GM12873 (cell line): ENCODE measurements around the gene CTLA4.

Source experiments
- TF ChIP-seq, protein P1 (sequence below): IDR thresholded peaks from 2 replicates; pipeline ENCODE4 v1.5.1; 2012; ENCODE audit warnings: low read depth, mild to moderate bottlenecking, moderate library complexity, low read length, control low read depth; ENCODE audit not compliant: insufficient read depth; ENCODE audit errors: missing control alignments

The CTLA4 gene

DNA sequence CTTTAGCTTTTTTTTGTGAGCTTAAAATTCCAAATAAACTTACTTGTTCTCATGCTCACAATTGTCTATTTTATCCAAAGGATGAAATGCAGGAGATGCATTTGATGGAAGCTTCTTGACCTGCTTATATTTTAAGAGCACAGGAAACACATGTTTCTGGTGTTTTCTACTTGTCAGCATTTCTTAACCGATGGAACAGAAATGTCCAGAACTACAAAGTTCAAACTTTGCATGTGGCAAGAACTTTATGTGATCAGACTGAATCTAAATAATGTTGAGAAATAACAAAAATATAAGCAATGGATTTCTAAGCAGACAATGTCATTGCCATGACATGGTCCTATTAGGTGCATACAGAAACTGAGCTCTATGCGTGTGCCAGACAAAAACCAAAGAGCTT is 9.9 kb upstream of the CTLA4 start:
- TF ChIP-seq, protein P1, sequence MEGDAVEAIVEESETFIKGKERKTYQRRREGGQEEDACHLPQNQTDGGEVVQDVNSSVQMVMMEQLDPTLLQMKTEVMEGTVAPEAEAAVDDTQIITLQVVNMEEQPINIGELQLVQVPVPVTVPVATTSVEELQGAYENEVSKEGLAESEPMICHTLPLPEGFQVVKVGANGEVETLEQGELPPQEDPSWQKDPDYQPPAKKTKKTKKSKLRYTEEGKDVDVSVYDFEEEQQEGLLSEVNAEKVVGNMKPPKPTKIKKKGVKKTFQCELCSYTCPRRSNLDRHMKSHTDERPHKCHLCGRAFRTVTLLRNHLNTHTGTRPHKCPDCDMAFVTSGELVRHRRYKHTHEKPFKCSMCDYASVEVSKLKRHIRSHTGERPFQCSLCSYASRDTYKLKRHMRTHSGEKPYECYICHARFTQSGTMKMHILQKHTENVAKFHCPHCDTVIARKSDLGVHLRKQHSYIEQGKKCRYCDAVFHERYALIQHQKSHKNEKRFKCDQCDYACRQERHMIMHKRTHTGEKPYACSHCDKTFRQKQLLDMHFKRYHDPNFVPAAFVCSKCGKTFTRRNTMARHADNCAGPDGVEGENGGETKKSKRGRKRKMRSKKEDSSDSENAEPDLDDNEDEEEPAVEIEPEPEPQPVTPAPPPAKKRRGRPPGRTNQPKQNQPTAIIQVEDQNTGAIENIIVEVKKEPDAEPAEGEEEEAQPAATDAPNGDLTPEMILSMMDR: no peak

DNA sequence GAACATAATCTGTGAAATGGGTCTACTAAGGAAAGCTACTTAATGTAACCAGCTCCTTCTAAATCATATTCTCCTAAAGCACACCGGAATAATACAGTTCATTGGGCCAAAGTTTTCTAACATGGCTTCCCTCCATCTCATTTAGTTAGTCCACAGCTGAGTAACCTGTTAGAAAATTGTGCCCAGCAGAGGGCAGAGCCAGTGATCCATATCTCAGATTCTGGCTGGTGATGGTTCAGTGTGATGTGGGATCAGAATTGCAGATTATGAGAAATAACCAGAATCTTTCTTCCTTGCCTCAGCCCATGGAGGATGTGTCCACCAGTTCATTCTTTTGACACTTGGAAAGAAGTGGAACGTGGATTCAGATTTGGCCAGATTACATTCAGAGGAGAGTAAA is 9.4 kb upstream of the CTLA4 start:
- TF ChIP-seq, protein P1: no peak

GRCh38 chr2:203859030-203859789 is 8.4 kb upstream of the CTLA4 start:
- TF ChIP-seq, protein P1: no peak

DNA sequence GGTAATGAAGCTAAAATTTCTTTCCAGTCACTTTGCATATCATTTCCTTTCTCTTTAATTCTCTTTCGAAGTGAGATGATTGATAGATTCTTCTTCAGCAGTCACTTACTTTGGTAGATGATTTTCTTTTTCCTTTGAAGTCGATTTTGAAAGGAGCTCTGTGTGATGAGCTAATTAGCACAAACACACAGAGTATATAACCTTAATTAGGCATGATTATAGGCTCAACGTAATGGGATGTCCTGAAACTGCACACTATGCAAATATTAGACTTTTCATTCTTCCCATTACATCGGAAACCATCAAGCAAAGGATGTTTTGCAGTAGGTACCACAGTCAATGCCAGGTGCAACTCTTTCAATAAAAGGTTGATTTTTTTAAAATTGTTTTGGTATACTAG is 6.4 kb upstream of the CTLA4 start:
- TF ChIP-seq, protein P1: no peak

GRCh38 chr2:203861607-203862006 is 6.0 kb upstream of the CTLA4 start:
- TF ChIP-seq, protein P1: no peak

- TF ChIP-seq, protein P1: no peak
These were observed 1.9 kb downstream of the CTLA4 start for GRCh38 chr2:203869223-203870042.

DNA sequence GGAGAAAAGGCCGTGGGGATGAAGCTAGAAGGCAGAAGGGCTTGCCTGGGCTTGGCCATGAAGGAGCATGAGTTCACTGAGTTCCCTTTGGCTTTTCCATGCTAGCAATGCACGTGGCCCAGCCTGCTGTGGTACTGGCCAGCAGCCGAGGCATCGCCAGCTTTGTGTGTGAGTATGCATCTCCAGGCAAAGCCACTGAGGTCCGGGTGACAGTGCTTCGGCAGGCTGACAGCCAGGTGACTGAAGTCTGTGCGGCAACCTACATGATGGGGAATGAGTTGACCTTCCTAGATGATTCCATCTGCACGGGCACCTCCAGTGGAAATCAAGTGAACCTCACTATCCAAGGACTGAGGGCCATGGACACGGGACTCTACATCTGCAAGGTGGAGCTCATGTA is 2.9 kb downstream of the CTLA4 start:
- TF ChIP-seq, protein P1: no peak
